Measurements from ENCODE around the gene RNF31.
A peak's percentile ranks its signal among the peaks of the same experiment; 100 is the strongest.
"Not testable (repeated sequence)": the region's sequence is repeated elsewhere in the genome, so short reads cannot be mapped to it uniquely, and the experiment has no call there.

RNF31 gene

DNA sequence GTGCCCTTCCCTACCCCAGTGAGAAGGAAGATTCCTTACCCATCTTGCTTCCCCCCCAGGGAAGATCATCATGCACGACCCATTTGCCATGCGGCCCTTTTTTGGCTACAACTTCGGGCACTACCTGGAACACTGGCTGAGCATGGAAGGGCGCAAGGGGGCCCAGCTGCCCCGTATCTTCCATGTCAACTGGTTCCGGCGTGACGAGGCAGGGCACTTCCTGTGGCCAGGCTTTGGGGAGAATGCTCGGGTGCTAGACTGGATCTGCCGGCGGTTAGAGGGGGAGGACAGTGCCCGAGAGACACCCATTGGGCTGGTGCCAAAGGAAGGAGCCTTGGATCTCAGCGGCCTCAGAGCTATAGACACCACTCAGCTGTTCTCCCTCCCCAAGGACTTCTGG, 43.8 kb upstream of the RNF31 start:
- Histone ChIP-seq H3K4me2 (ENCODE audit: low read depth, low read length) (no peak overlapping the region), H3K4me1 (ENCODE audit: low read length) (no peaks in the 10 kb centered on the region), H4K20me1 (ENCODE audit: insufficient read depth, low read length) (no peaks in the 10 kb centered on the region), H3K4me3 (ENCODE audit: low read length) (no peak overlapping the region), H3K27me3 (replicated peaks; ENCODE audit: insufficient read depth, low read length) (no peaks in the 10 kb centered on the region), H2AFZ (ENCODE audit: low read length) (no peak overlapping the region), H3F3A (ENCODE audit: insufficient read depth, low read length) (no peaks in the 10 kb centered on the region), H3K9ac (ENCODE audit: low read length) (no peak overlapping the region), H3K9me2 (replicated peaks; ENCODE audit: insufficient read depth, low read length) (no peaks in the 10 kb centered on the region), H3K9me3 (replicated peaks; ENCODE audit: insufficient read depth, low read length) (no peaks in the 10 kb centered on the region), H3K27ac (ENCODE audit: low read length) (no peak overlapping the region), H3K79me2 (ENCODE audit: low read length) (no peaks in the 10 kb centered on the region), H3K36me3 (replicated peaks; ENCODE audit: insufficient read depth, low read length) (no peaks in the 10 kb centered on the region)
- no peak for TF ChIP-seq EZH2 (optimal IDR thresholded peaks at IDR 0.05; ENCODE audit: low read depth, low read length)
- TF ChIP-seq, protein P1, sequence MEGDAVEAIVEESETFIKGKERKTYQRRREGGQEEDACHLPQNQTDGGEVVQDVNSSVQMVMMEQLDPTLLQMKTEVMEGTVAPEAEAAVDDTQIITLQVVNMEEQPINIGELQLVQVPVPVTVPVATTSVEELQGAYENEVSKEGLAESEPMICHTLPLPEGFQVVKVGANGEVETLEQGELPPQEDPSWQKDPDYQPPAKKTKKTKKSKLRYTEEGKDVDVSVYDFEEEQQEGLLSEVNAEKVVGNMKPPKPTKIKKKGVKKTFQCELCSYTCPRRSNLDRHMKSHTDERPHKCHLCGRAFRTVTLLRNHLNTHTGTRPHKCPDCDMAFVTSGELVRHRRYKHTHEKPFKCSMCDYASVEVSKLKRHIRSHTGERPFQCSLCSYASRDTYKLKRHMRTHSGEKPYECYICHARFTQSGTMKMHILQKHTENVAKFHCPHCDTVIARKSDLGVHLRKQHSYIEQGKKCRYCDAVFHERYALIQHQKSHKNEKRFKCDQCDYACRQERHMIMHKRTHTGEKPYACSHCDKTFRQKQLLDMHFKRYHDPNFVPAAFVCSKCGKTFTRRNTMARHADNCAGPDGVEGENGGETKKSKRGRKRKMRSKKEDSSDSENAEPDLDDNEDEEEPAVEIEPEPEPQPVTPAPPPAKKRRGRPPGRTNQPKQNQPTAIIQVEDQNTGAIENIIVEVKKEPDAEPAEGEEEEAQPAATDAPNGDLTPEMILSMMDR (IDR thresholded peaks at IDR 0.05; ENCODE audit: low read length), result no peak
- TF ChIP-seq EZH2phosphoT487 (IDR thresholded peaks at IDR 0.05; ENCODE audit: low read length), result no peak
- DNase-seq, result no peak

DNA sequence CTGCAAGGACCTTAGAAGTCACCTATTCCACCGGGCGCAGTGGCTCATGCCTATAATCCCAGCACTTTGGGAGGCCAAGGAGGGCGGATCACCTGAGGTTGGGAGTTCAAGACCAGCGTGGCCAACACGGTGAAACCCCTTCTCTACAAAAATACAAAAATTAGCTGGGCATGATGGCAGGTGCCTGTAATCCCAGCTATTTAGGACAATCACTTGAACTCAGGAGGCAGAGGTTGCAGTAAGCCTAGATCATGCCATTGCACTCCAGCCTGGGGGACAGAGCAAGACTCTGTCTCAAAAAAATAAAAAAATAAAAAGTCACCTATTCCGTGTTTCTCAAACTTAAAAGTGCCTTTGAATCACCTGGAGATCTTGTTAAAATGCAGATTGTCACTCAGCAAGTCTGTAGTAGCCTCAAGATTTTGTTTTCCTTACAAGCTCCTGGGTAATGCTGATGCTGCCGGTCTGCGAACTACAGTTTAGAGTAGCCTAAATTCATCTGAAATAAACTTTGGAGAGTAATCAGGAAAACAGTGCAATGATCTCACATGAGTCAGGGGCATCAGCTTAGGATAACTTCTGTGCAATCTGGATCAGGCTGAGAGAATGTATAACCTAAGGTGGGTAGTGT, 41.6 kb upstream of the RNF31 start:
- not testable (repeated sequence) for H3K36me3 ChIP-seq (replicated peaks; ENCODE audit: insufficient read depth, low read length); H3K9me2 ChIP-seq (replicated peaks; ENCODE audit: insufficient read depth, low read length); H2AFZ ChIP-seq (ENCODE audit: low read length); H3K4me2 ChIP-seq (ENCODE audit: low read depth, low read length); H3K4me3 ChIP-seq (ENCODE audit: low read length); H3K27ac ChIP-seq (ENCODE audit: low read length); DNase-seq; H3K9ac ChIP-seq (ENCODE audit: low read length); H3K79me2 ChIP-seq (ENCODE audit: low read length); H4K20me1 ChIP-seq (ENCODE audit: insufficient read depth, low read length); H3K9me3 ChIP-seq (replicated peaks; ENCODE audit: insufficient read depth, low read length); H3K27me3 ChIP-seq (replicated peaks; ENCODE audit: insufficient read depth, low read length)
- H3K4me1 ChIP-seq (ENCODE audit: low read length), result peaks cover 15% of the 10 kb centered on the region
- H3F3A ChIP-seq (ENCODE audit: insufficient read depth, low read length), result peaks cover 11% of the 10 kb centered on the region

DNA sequence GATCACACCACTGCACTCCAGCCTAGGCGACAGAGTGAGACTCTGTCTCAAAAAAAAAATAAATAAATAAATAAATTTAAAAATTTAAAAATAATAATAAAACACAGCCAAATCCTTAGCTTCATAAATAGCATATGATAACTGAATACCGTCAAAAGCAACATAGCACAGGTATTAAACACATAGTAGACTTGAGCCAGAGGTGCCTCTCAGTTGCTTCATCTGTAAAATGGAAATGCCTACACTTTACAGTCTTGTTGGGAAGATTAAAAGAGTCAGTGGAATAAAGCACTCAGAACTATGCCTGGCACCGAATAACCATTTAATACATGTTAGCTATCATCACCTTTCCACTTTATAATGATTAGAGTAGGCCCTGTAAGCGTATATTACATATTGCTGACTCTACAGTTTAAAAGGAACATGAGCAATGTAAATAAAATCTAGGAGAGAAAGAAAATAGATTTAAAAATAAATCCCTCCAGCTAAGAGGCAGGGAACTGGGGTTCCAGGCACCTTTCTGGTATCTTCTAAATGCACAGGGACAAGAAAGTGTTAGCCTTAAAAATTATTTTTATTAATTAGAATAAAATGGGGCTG, 40.5 kb upstream of the RNF31 start:
- Histone ChIP-seq H3K79me2 (ENCODE audit: low read length) (no peaks in the 10 kb centered on the region), H3K9ac (ENCODE audit: low read length) (no peak overlapping the region), H3K27ac (ENCODE audit: low read length) (no peak overlapping the region), H3K4me2 (ENCODE audit: low read depth, low read length) (no peak overlapping the region), H3F3A (ENCODE audit: insufficient read depth, low read length) (peaks cover 12% of the 10 kb centered on the region), H3K9me2 (replicated peaks; ENCODE audit: insufficient read depth, low read length) (no peaks in the 10 kb centered on the region), H3K27me3 (replicated peaks; ENCODE audit: insufficient read depth, low read length) (no peaks in the 10 kb centered on the region), H4K20me1 (ENCODE audit: insufficient read depth, low read length) (no peaks in the 10 kb centered on the region), H2AFZ (ENCODE audit: low read length) (no peak overlapping the region), H3K9me3 (replicated peaks; ENCODE audit: insufficient read depth, low read length) (no peaks in the 10 kb centered on the region), H3K4me1 (ENCODE audit: low read length) (peaks cover 18% of the 10 kb centered on the region), H3K36me3 (replicated peaks; ENCODE audit: insufficient read depth, low read length) (no peaks in the 10 kb centered on the region), H3K4me3 (ENCODE audit: low read length) (no peak overlapping the region)
- no peak for DNase-seq
- TF ChIP-seq EZH2 (optimal IDR thresholded peaks at IDR 0.05; ENCODE audit: low read depth, low read length) (no peak), EZH2phosphoT487 (IDR thresholded peaks at IDR 0.05; ENCODE audit: low read length) (no peak)
- TF ChIP-seq, protein P1 (IDR thresholded peaks at IDR 0.05; ENCODE audit: low read length), result no peak

DNA sequence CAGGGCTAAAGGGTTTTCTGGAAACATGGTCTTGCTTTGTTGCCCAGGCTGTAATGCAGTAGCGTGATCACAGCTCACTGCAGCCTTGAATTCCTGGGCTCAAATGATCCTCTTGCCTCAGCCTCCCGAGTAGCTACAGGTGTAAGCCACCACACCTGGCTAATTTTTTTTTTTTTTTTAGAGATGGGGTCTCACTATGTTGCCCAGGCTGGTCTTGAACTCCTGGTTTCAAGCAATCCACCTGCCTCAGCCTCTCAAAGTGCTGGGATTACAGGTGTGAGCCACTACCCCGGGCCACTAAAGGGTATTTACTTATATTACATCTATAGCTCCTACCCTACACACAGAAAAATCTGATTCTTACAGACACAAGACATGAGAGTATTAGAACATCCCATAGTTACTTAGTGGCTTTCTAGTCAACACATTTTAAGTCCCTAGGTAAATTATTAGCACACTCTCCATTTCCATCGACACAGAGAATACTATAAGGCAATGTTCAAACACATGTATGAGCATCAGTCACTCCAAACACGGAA, 38.9 kb upstream of the RNF31 start:
- Histone ChIP-seq H4K20me1 (ENCODE audit: insufficient read depth, low read length) (no peaks in the 10 kb centered on the region), H3K4me1 (ENCODE audit: low read length) (peaks cover 18% of the 10 kb centered on the region), H3K4me3 (ENCODE audit: low read length) (no peak overlapping the region), H3K9ac (ENCODE audit: low read length) (no peak overlapping the region), H3K36me3 (replicated peaks; ENCODE audit: insufficient read depth, low read length) (no peaks in the 10 kb centered on the region), H3K9me2 (replicated peaks; ENCODE audit: insufficient read depth, low read length) (no peaks in the 10 kb centered on the region), H3K4me2 (ENCODE audit: low read depth, low read length) (no peak overlapping the region), H3K9me3 (replicated peaks; ENCODE audit: insufficient read depth, low read length) (no peaks in the 10 kb centered on the region), H3K27me3 (replicated peaks; ENCODE audit: insufficient read depth, low read length) (no peaks in the 10 kb centered on the region), H2AFZ (ENCODE audit: low read length) (no peak overlapping the region), H3K79me2 (ENCODE audit: low read length) (no peaks in the 10 kb centered on the region), H3F3A (ENCODE audit: insufficient read depth, low read length) (peaks cover 14% of the 10 kb centered on the region), H3K27ac (ENCODE audit: low read length) (peak overlapping the region; percentile 43; the same call in 1 of the 2 replicates)
- TF ChIP-seq EZH2phosphoT487 (IDR thresholded peaks at IDR 0.05; ENCODE audit: low read length), result no peak
- TF ChIP-seq, protein P1 (IDR thresholded peaks at IDR 0.05; ENCODE audit: low read length), result no peak
- no peak for TF ChIP-seq EZH2 (optimal IDR thresholded peaks at IDR 0.05; ENCODE audit: low read depth, low read length)
- no peak for DNase-seq
